Measurements from ENCODE around the gene SLC12A6.
"Not testable (repeated sequence)": the region's sequence is repeated elsewhere in the genome, so short reads cannot be mapped to it uniquely, and the experiment has no call there.

Gene SLC12A6

GRCh38 chr15:34337557-34338306 lies at the start of gene SLC12A6:
Gene SLC12A6, minus strand, starts transcription at chr15:34337781. Its CDS starts 1,101 bp downstream, at chr15:34336680.
- peak; percentile 89 to 98 for DNase-seq

GRCh38 chr15:34381829-34382521 lies 44.4 kb upstream of the SLC12A6 start:
- not testable (repeated sequence) for DNase-seq

- not testable (repeated sequence) for DNase-seq
Measured at GRCh38 chr15:34380491-34380890, 42.9 kb upstream of the SLC12A6 start.

- DNase-seq: no peak
Measured at GRCh38 chr15:34376856-34377255, 39.3 kb upstream of the SLC12A6 start.

- not testable (repeated sequence) for DNase-seq
Measured at GRCh38 chr15:34375541-34375940, 38.0 kb upstream of the SLC12A6 start.

GRCh38 chr15:34374816-34375215 lies 37.2 kb upstream of the SLC12A6 start:
- DNase-seq: no peak

GRCh38 chr15:34373951-34374350 lies 36.4 kb upstream of the SLC12A6 start:
- no peak for DNase-seq

GRCh38 chr15:34370643-34371042 lies 33.1 kb upstream of the SLC12A6 start:
- no peak for DNase-seq

GRCh38 chr15:34370129-34370528 lies 32.5 kb upstream of the SLC12A6 start:
- no peak for DNase-seq

GRCh38 chr15:34367101-34368081 lies 29.8 kb upstream of the SLC12A6 start, which contains the start of gene LPCAT4:
Gene LPCAT4, minus strand, starts transcription at chr15:34367196. Its CDS starts 96 bp downstream, at chr15:34367100.
- peak; percentile 80 to 93 for DNase-seq

GRCh38 chr15:34366271-34367065 lies 28.9 kb upstream of the SLC12A6 start:
- peak; percentile 55 to 76 for DNase-seq

GRCh38 chr15:34365836-34366235 lies 28.3 kb upstream of the SLC12A6 start:
- peak in 1 of 2 experiments; percentile 33 for DNase-seq

GRCh38 chr15:34365091-34365825 lies 27.7 kb upstream of the SLC12A6 start:
- DNase-seq: no peak

- no peak for DNase-seq
Measured at GRCh38 chr15:34364041-34364440, 26.5 kb upstream of the SLC12A6 start.

GRCh38 chr15:34362047-34362773 lies 24.6 kb upstream of the SLC12A6 start:
- no peak for DNase-seq

GRCh38 chr15:34361278-34361677 lies 23.7 kb upstream of the SLC12A6 start:
- DNase-seq: no peak

GRCh38 chr15:34360298-34360697 lies 22.7 kb upstream of the SLC12A6 start:
- no peak for DNase-seq

- no peak for DNase-seq
Measured at GRCh38 chr15:34359416-34359815, 21.8 kb upstream of the SLC12A6 start.

- no peak for DNase-seq
Measured at GRCh38 chr15:34358948-34359347, 21.4 kb upstream of the SLC12A6 start.

GRCh38 chr15:34358367-34358766 lies 20.8 kb upstream of the SLC12A6 start:
- no peak for DNase-seq

GRCh38 chr15:34357653-34358052 lies 20.1 kb upstream of the SLC12A6 start:
- no peak for DNase-seq

Measured in NCI-H526 (cell line).